ENCODE results near the gene GDPD2.

- TF ChIP-seq ZBTB44 (tag by site-specific recombination; IDR thresholded peaks at IDR 0.05) (no peak), ZNF624 (tag by site-specific recombination; IDR thresholded peaks at IDR 0.05) (no peak), ZNF488 (tag by site-specific recombination; IDR thresholded peaks at IDR 0.05) (no peak), HOXA7 (CRISPR knock-in tag; IDR thresholded peaks at IDR 0.05; ENCODE audit: borderline replicate concordance) (no peak), CTCF (tag by site-specific recombination; IDR thresholded peaks at IDR 0.05) (no peak), SP3 (tag by site-specific recombination; IDR thresholded peaks at IDR 0.05) (no peak), ZFHX2 (tag by site-specific recombination; conservative IDR thresholded peaks at IDR 0.05) (peak; percentile 67), REST (tag by site-specific recombination; IDR thresholded peaks at IDR 0.05) (no peak), ZNF404 (tag by site-specific recombination; IDR thresholded peaks at IDR 0.05) (no peak), ZNF837 (tag by site-specific recombination; IDR thresholded peaks at IDR 0.05) (no peak), ZNF558 (tag by site-specific recombination; IDR thresholded peaks at IDR 0.05) (no peak), ZBTB21 (tag by site-specific recombination; IDR thresholded peaks at IDR 0.05) (no peak)
These were observed 26.4 kb downstream of the GDPD2 start for GRCh38 chrX:70449457-70449966.
